Epithelial cell of proximal tubule (primary cell): ENCODE results near the gene TAX1BP1. TPM values are rescaled to one million over a fixed set of nuclear protein-coding genes. Genes with fewer than 3 reads are reported as not detected.

Experiments used
- DNase-seq: peaks from one replicate; pipeline ENCODE4 v3.0.0-alpha.2; 2011; ENCODE audit warnings: low read depth
- H3K4me3 ChIP-seq: 2 replicates; pipeline ENCODE4 v1.5.1; 2011; ENCODE audit warnings: low read depth, mild to moderate bottlenecking, low read length
- total RNA-seq: library from RNA; depleted of rRNA; stranded (reverse); fragments of >200 nt; gene quantifications from 2 replicates; pipeline ENCODE4 v1.2.3, GENCODE V29; 2015
- TF ChIP-seq, protein P1 (sequence below): conservative IDR thresholded peaks from 2 replicates; pipeline ENCODE4 v1.5.1; 2012; ENCODE audit warnings: low read depth, mild to moderate bottlenecking, low read length

Gene TAX1BP1
- total RNA-seq, 1 donor from 2014 or later, result 63.1 TPM

DNA sequence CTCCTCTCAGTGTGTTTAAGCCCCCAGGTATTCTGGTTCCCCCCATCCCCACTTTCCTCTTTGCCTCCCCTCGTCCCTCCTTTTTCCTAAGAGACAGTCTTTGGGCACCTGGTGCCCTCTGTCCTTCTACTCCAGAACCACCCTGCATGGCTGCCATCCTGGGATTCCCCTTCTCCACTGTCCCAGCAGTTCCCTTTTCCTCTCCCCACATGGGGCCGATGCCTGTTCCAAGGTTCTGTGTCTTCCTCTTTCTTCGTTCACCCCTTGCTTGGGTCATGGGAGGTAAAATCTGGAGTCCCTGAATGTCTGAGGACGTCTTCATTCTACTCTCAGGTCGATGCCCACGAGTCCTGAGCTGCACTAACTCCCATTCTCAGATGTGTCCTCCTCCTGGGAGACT, 120.8 kb downstream of the TAX1BP1 start:
- no peak for DNase-seq
- TF ChIP-seq, protein P1, sequence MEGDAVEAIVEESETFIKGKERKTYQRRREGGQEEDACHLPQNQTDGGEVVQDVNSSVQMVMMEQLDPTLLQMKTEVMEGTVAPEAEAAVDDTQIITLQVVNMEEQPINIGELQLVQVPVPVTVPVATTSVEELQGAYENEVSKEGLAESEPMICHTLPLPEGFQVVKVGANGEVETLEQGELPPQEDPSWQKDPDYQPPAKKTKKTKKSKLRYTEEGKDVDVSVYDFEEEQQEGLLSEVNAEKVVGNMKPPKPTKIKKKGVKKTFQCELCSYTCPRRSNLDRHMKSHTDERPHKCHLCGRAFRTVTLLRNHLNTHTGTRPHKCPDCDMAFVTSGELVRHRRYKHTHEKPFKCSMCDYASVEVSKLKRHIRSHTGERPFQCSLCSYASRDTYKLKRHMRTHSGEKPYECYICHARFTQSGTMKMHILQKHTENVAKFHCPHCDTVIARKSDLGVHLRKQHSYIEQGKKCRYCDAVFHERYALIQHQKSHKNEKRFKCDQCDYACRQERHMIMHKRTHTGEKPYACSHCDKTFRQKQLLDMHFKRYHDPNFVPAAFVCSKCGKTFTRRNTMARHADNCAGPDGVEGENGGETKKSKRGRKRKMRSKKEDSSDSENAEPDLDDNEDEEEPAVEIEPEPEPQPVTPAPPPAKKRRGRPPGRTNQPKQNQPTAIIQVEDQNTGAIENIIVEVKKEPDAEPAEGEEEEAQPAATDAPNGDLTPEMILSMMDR, result no peak
- no peak overlapping the region for H3K4me3 ChIP-seq

DNA sequence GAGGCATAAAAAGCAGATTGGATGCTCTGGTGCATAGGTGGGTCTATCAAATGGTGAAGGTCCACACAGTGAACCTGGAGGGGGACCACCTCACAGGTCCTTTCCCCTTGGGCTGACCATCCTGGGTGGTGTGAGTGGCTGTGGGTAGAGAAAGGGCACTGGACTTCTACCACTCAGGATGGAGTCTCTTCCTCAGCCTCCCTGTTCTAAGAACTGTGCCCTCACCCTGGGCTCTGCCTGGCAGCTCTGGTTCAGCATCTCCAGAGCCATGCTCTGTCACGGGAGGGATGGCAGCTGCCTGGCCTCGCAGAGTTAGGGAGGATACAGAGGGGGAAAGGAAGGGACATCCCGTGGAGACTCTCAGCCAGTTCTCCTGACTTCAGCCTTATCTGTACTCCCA, 121.8 kb downstream of the TAX1BP1 start:
- H3K4me3 ChIP-seq, result no peak overlapping the region
- DNase-seq, result no peak
- TF ChIP-seq, protein P1, result no peak

DNA sequence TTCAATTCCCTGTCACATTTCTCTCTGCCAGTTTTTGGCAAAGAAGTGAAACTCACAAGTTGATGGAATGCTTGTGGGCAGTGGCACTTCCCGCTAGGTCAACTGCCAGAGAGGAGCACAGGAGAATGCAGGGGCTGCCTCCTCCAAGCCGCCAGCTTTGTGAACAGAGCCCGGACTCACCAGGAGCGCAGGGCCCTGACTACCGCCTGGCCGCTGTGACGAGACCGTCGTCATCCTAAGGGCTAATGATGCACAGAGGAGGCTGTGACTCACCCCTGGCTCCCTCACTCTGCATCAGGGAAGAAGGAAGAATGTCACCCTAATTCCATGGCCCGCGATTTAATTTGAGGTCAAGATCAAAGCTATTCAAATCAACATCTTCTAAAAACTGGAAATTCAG, 123.9 kb downstream of the TAX1BP1 start:
- H3K4me3 ChIP-seq, result no peak overlapping the region
- TF ChIP-seq, protein P1, result no peak
- DNase-seq, result no peak

DNA sequence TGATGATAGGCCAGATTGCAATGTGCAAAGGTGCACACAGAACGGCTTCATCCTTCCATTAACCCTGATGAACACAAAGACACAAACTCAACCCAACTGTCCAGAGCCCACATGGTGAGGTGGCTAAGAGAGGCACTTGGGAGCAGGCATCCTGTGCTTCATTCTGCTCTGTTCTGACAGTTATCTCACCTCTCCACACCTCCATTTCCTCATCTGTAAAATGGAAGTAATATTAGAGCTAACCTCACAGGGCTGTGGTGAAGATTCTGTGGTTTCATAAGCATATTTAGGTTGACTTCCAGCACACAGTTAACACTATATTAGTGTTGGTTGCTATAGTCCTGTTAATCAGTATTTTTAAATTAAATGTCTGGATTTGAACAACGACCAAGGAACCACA, 126.3 kb downstream of the TAX1BP1 start:
- TF ChIP-seq, protein P1, result no peak
- H3K4me3 ChIP-seq, result no peak overlapping the region
- no peak for DNase-seq

DNA sequence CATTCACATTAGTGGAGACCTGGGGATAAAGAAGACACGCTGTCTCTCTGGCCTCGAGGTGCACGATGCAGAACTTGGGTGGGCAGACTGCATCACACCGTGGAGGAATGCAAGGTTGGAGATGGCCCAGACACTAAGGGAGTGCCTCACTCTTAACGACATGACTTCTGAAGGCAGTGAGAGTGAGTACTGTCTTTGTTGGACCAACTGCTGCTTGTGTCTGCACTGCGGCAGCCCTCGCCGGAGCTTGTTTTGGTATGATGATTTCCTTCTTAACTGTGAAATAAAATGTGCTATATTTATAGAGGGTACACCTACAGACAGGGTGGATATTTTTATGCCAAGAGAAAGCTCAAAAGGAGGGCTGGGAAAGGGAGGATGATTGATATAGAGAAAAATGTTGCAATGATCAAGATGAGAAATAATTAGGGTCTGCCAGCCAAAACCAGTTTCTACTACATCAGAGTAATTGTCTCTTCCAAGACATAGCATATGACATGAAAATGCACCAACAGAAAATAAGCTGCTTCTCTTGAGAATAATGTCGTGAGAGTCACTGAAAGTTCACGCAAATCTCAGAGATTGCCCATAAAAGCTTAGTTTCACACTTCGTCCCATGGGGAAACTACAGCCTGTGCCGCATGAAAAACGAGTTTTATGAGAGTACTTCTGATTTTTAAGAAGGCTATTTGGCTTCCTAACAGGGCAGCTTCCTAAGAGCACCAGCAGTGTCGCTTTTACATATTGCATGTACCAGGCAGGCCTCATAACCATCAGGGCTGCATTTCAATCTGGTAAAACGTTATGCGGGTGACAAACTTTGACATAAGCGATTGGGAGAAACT, 127.1 kb downstream of the TAX1BP1 start:
- DNase-seq, result no peak
- TF ChIP-seq, protein P1, result no peak
- H3K4me3 ChIP-seq, result no peak overlapping the region

DNA sequence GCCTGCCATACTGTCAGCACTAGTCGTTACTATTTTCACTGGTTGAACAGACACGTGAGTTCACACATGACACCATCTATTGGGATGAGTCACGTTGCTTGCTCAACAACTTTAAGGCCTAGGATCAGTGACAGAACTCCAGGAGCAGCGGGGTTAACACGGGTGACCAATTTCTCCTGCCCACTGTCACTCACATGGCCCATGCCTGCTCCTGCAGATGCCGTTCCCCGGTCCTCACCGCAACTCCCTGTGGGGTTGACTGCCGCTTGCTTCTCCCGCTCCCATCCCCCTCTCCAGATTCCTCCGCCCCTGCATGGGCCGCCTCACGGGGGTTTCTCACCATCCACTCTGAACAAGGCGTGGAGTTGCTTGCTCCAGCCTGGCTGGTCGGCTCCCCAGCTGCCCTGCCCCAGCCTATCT, 128.2 kb downstream of the TAX1BP1 start:
- no peak overlapping the region for H3K4me3 ChIP-seq
- DNase-seq, result peak; percentile 89
- TF ChIP-seq, protein P1, result no peak

DNA sequence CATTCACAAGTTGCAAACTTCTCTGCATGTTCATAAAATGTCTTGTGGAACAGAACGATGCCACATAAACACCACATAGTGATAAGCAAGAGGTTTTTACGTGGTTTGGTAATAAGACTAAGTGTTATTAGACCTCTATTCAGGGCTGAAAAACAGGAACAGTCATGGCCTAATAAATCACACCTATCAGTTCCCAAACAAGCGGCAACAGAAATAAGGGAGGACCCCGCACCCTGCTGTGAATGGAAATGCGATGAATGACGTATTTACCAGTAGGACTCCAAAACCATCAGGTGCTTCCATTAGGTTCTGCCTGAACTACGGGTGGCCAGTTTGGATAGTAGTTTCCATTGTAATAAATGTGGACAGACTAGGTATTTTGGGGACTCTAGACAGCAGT, 129.1 kb downstream of the TAX1BP1 start:
- TF ChIP-seq, protein P1, result no peak
- no peak for DNase-seq
- no peak overlapping the region for H3K4me3 ChIP-seq
